SK-N-SH treated with all-trans-retinoic acid at 6 μM for 48 hours (cell line): ENCODE measurements around the gene ANO6.

Experiments
- ATAC-seq: fragments of 200-7000 bp; cut with Tn5 transposase; 3 replicates; pipeline ENCODE4 v1.9.1; 2020; ENCODE audit warnings: mild to moderate bottlenecking, moderate library complexity
- ARNTL ChIP-seq: fragments of 450-650 bp; formaldehyde crosslinking; IDR thresholded peaks from 2 replicates; pipeline ENCODE4 v1.5.0; 2020; ENCODE audit warnings: low read depth, mild to moderate bottlenecking, moderate library complexity, borderline replicate concordance
- BACH2 ChIP-seq: fragments of 250-450 bp; sonication (Bioruptor Pico); IDR thresholded peaks from 2 replicates; pipeline ENCODE4 v1.9.0; 2021; ENCODE audit warnings: mild to moderate bottlenecking, borderline replicate concordance
- CREB5 ChIP-seq: fragments of 250-450 bp; sonication (Bioruptor Pico); IDR thresholded peaks from 2 replicates; pipeline ENCODE4 v1.5.1; 2020; ENCODE audit warnings: low read depth, mild to moderate bottlenecking, moderate library complexity
- CSDC2 ChIP-seq: fragments of 250-450 bp; sonication (Bioruptor Pico); IDR thresholded peaks from 2 replicates; pipeline ENCODE4 v1.5.0; 2020; ENCODE audit warnings: mild to moderate bottlenecking, moderate library complexity
- CSRNP3 ChIP-seq: fragments of 250-450 bp; sonication (Bioruptor Pico); IDR thresholded peaks from 2 replicates; pipeline ENCODE4 v1.5.1; 2021; ENCODE audit warnings: mild to moderate bottlenecking, moderate library complexity
- ESRRG ChIP-seq: fragments of 250-450 bp; sonication (Bioruptor Pico); IDR thresholded peaks from 2 replicates; pipeline ENCODE4 v1.6.1; 2021; ENCODE audit warnings: mild to moderate bottlenecking
- GLIS3 ChIP-seq: fragments of 250-450 bp; sonication (Bioruptor Pico); IDR thresholded peaks from 2 replicates; pipeline ENCODE4 v1.5.0; 2020; ENCODE audit warnings: mild to moderate bottlenecking, moderate library complexity
- ISL1 ChIP-seq: fragments of 250-450 bp; sonication (Bioruptor Pico); IDR thresholded peaks from 2 replicates; pipeline ENCODE4 v2.1.2; 2022; ENCODE audit warnings: mild to moderate bottlenecking, moderate library complexity
- OSR1 ChIP-seq: fragments of 250-450 bp; sonication (Bioruptor Pico); IDR thresholded peaks from 2 replicates; pipeline ENCODE4 v1.8.0; 2022; ENCODE audit warnings: moderate library complexity, mild to moderate bottlenecking, inconsistent platforms
- PATZ1 ChIP-seq: fragments of 250-450 bp; sonication (Bioruptor Pico); IDR thresholded peaks from 2 replicates; pipeline ENCODE4 v1.8.0; 2020; ENCODE audit warnings: mild to moderate bottlenecking, moderate library complexity, borderline replicate concordance
- POU6F1 ChIP-seq: fragments of 250-450 bp; sonication (Bioruptor Pico); IDR thresholded peaks from 2 replicates; pipeline ENCODE4 v1.8.0; 2021; ENCODE audit warnings: low read depth, mild to moderate bottlenecking, moderate library complexity, borderline replicate concordance
- PPARA ChIP-seq: fragments of 250-450 bp; sonication (Bioruptor Pico); IDR thresholded peaks from 2 replicates; pipeline ENCODE4 v1.5.0; 2020; ENCODE audit warnings: mild to moderate bottlenecking, borderline replicate concordance
- RARB ChIP-seq: fragments of 250-450 bp; sonication (Bioruptor Pico); IDR thresholded peaks from 2 replicates; pipeline ENCODE4 v1.8.0; 2021; ENCODE audit warnings: mild to moderate bottlenecking, moderate library complexity
- TCF4 ChIP-seq: fragments of 250-450 bp; sonication (Bioruptor Pico); IDR thresholded peaks from 2 replicates; pipeline ENCODE4 v1.8.0; 2021; ENCODE audit warnings: mild to moderate bottlenecking, moderate library complexity, borderline replicate concordance
- TOX ChIP-seq: fragments of 250-450 bp; sonication (Bioruptor Pico); IDR thresholded peaks from 2 replicates; pipeline ENCODE4 v1.8.0; 2021; ENCODE audit warnings: mild to moderate bottlenecking, moderate library complexity, borderline replicate concordance
- TSHZ2 ChIP-seq: fragments of 250-450 bp; sonication (Bioruptor Pico); IDR thresholded peaks from 2 replicates; pipeline ENCODE4 v1.5.0; 2020; ENCODE audit warnings: mild to moderate bottlenecking, moderate library complexity
- ZC3H10 ChIP-seq: fragments of 250-450 bp; sonication (Bioruptor Pico); IDR thresholded peaks from 2 replicates; pipeline ENCODE4 v1.5.1; 2021; ENCODE audit warnings: mild to moderate bottlenecking, moderate library complexity
- ZFP30 ChIP-seq: fragments of 450-650 bp; formaldehyde crosslinking; IDR thresholded peaks from 2 replicates; pipeline ENCODE4 v1.5.0; 2022; ENCODE audit warnings: mild to moderate bottlenecking, moderate library complexity
- ZNF70 ChIP-seq: fragments of 450-650 bp; formaldehyde crosslinking; IDR thresholded peaks from 2 replicates; pipeline ENCODE4 v1.5.0; 2020; ENCODE audit warnings: mild to moderate bottlenecking, moderate library complexity
- ZNF8 ChIP-seq: fragments of 450-650 bp; formaldehyde crosslinking; IDR thresholded peaks from 2 replicates; pipeline ENCODE4 v1.5.0; 2020; ENCODE audit warnings: mild to moderate bottlenecking, moderate library complexity

ANO6 gene

GRCh38 chr12:45362291-45362690 lies 146.4 kb downstream of the ANO6 start:
- no peak for TF ChIP-seq PATZ1
- TF ChIP-seq, all 23 proteins: peak for 0
- no peak for ATAC-seq

- ATAC-seq: no peak
- TF ChIP-seq ISL1 (CRISPR knock-in tag) (no peak), POU6F1 (no peak), GLIS3 (no peak), CSRNP3 (no peak), ZNF70 (CRISPR knock-in tag) (no peak), ESRRG (CRISPR knock-in tag) (no peak), BACH2 (CRISPR knock-in tag) (no peak), OSR1 (CRISPR knock-in tag) (no peak), ARNTL (CRISPR knock-in tag) (no peak), TSHZ2 (no peak), ZNF8 (no peak), TCF4 (CRISPR knock-in tag) (no peak), CSDC2 (CRISPR knock-in tag) (no peak), CREB5 (no peak), ZFP30 (CRISPR knock-in tag) (no peak), TOX (no peak), ZC3H10 (CRISPR knock-in tag) (no peak), PPARA (CRISPR knock-in tag) (no peak)
These were observed 148.0 kb downstream of the ANO6 start for GRCh38 chr12:45363903-45364302.

- ATAC-seq: peak; percentile 95
- TF ChIP-seq RARB (CRISPR knock-in tag) (no peak), TOX (no peak), CREB5 (no peak), ZFP30 (CRISPR knock-in tag) (no peak), ZNF70 (CRISPR knock-in tag) (no peak), ARNTL (CRISPR knock-in tag) (no peak), PATZ1 (no peak), ZNF8 (no peak)
These were observed 153.1 kb downstream of the ANO6 start for GRCh38 chr12:45368841-45369489.
